COR-L47 (cell line): ENCODE measurements around the gene FUNDC2.
"Not testable (repeated sequence)": the region's sequence is repeated elsewhere in the genome, so short reads cannot be mapped to it uniquely, and the experiment has no call there.

Experiments
- DNase-seq: peaks from one replicate; lab custom pipeline; 2025; lab: John Stamatoyannopoulos, UW

Gene FUNDC2, protein sequence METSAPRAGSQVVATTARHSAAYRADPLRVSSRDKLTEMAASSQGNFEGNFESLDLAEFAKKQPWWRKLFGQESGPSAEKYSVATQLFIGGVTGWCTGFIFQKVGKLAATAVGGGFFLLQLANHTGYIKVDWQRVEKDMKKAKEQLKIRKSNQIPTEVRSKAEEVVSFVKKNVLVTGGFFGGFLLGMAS

DNA sequence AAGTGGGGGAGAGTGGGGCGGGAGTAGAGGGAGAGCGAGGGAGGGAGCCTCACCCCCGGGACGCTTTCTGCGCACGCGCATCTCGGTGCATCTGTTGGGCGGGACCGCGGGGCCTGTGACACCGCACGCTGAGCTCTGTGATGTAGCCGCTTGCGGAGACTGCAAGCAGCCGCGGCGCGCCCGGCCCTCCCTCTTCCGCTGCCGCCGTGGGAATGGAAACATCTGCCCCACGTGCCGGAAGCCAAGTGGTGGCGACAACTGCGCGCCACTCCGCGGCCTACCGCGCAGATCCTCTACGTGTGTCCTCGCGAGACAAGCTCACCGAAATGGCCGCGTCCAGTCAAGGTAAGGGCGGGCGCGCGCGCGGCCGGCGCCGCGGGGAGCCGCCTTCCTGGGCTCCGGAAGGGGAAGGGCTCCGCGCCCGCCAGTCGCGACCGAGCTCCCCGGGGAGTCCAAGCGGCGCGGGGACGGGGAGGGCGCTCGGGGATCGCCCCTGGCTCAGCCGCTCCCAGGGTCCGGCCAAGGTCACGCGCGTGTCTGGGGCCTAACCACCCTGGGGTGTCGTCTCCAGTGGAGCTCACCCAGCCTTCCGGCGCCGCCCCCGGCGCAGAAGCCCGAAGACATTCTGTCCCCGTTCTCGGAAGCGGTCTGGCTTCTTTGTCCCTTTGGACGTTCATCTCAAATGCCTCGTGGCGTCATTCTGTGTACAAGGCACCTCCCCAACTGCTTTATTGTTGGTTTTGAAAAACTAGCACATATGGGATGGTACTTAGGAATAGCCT is at the start of gene FUNDC2:
FUNDC2 (plus strand) TSS at position 118 of the 782 bp plus-strand sequence; CDS start at position 213, 95 bp downstream.
- DNase-seq, result peak; percentile 90

DNA sequence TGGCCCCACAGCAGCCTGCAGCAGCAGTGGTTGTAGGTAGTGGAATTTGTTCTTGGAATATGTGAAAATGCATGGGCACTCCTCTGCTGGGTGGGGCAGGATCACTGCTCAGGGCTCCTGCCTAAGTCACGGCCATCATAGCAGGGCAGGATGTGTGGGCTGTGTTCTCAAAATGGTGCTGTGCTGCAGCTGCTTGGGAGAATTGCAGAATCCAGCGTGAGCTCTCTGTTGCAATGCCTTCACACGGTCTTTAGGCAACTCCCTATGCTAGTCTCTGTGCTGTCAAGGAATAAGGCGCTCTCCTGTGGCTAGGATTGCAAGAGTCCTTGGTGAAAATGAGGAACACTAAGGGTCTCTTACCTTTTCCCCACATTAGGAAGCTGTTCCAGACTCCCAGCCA is 47.0 kb upstream of the FUNDC2 start:
- DNase-seq, result no peak

DNA sequence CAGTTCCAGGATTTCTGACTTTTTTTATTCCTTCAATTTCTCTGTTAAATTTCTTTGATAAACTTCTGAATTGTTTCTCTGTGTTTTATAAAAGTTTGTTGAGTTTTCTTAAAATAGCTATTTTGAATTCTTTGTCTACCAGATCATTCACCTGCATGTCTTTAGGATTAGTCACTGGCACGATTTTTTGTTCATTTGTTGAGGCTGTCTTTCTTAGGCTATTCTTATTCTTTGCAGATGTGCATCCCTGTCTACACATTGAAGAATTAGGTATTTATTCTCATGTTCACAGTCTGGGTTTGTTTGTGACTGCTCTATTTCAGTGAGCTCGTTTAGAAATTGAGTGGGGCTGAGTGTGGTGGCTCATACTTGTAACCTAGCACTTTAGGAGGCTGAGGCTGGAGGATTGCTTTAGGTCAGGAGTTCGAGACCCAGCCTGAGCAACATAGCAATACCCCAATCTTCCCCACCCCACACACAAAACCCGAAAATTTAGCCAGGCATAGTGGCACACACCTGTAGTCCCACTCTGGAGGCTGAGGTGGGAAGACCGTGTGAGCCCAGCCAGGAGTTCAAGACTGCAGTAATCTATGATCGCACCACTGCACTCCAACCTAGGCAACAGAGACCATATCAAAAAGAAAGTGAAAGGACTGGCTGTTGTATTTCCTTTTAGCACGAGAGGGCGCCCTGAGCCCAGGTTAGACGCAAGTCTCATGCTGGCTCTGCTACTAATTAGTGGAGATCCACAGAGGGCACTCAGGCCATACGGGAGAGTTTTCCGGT is 46.1 kb upstream of the FUNDC2 start:
- DNase-seq, result peak; percentile 57

DNA sequence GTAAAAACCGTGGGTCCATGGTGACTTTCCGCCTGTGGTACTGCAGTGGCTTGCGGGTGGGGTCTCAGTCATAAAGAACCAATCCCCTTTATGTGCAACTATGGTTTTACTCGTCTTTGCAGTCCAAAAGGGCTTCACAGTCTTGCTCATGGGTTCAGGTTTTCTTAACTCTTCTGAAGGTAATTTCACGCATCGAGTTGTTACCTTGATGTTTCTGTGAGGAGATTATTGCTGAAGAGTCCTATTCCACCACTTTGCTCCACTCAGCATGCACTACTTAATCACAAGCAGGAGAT is 45.6 kb upstream of the FUNDC2 start:
- no peak for DNase-seq

DNA sequence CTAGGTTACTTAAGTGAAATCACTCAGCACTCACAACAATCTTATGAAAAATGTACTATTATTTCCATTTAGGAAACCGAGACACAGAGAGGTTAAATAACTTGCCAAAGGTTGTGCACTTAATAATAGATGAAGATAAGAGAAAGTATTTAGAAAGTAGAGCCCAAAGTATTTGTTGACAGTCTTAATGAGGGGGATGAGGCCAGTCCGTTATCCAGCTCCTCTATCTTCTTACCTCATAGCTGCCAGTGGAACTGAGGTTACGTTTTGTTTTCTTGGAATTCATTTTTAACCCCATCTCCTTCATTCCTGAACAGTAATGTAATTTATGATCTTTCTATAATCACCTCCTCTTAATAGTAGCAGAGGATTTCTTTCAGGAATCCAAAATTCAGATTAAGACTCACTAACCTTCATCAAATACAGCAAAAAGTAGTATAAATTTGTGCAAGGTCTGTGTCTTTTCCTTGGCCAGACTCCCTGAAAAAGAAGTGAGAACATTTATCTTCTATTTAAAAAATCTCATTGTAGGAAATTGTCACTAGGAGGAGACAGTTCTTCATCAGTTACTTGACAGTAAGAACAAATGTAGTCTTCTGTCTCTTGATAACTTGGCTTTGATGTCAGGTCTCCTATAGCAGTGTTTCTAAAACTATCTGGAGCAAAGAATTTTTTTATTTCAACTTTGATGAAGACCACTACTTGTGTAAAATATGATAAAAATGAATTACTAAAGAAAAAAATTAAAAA is 39.6 kb upstream of the FUNDC2 start:
- no peak for DNase-seq

DNA sequence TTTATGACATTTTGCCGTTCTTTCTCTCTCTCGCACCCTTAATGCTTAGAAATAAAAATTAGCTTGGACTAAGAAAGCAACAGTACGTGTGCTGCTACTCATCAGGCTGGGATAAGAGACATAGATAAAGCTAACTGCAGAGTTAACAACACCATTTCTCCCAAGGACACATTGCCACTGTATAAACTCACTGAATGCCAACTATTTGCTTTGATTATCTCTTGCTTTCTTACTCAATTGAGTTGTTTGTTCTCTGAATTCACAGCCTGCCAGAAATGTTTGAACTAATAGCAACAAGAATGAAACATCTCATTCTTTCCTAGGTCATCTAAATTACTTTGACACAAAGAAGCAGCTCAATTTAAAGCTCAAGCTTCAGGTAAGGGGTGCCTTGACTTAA is 38.7 kb upstream of the FUNDC2 start:
- DNase-seq, result no peak

DNA sequence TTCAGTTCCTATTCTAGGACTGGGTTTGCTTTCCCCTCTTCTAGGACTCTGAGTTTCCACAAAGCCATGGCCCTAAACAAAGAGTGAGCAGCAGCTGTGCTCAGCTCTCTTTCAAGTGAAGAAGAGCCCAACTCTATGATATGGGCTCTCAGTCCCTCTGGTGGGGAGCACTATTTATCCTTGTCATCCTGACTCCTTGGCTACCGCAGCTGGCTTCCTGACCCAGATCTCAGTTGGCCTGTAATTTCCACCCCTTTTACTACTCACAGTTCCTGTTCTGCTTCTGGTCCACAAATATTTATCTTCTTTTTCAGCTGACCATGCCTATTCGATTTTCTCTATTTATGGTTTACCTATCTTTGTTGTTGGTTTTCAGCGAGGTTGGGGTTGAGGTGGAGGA is 37.9 kb upstream of the FUNDC2 start:
- DNase-seq, result no peak

DNA sequence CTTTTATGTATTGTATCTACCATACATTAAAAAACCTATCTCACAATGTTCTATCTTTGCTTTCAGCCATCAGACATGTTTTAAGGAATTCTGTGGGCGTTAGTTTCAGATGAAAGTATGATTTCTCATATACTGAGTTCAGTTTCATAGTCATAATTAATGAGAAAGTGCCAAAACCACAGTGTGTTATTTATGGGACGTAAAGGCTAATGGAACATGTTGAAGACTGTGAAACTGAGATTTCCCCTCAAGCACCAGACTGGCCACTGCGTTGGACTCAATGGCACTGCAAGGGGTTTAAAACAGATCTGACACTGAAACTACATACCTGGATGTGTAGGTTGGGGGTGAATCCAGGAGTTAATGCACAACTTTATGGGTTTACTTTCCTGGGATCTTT is 36.1 kb upstream of the FUNDC2 start:
- DNase-seq, result no peak

DNA sequence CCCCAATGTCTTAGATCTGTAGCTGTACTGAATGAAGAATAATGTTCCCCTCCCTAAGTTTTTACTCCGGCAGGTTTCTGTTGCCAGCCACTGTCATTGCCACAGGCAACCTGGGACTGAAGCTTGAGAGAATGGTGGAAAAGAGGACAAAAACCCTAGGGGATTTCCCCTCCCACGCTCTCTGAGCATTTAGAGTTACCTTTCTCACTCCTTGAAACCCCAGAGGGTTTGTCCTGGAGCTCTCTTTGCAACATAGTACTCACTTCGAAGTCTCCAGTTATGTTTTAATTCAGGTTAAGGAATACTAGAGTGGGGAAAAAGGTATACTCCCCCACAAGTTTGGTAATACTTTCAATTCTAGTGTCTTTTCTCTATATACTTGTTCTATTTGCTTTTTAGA is 35.6 kb upstream of the FUNDC2 start:
- no peak for DNase-seq

DNA sequence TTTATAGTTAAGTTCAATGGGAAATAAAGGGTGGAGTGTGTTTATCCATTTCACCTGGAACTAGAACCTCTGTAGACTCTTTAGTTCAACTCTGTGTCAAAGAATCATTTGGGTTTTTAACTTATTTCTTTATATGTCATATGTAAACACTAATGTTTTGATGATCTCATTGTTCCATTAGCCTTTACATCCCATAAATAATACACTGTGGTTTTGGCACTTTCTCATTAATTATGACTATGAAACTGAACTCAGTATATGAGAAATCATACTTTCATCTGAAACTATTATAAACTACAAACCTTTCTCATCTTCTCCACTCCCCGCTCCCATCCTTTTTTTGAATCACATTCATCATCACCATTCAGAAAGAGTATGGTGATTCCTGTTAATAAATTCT is 35.2 kb upstream of the FUNDC2 start:
- DNase-seq, result no peak

DNA sequence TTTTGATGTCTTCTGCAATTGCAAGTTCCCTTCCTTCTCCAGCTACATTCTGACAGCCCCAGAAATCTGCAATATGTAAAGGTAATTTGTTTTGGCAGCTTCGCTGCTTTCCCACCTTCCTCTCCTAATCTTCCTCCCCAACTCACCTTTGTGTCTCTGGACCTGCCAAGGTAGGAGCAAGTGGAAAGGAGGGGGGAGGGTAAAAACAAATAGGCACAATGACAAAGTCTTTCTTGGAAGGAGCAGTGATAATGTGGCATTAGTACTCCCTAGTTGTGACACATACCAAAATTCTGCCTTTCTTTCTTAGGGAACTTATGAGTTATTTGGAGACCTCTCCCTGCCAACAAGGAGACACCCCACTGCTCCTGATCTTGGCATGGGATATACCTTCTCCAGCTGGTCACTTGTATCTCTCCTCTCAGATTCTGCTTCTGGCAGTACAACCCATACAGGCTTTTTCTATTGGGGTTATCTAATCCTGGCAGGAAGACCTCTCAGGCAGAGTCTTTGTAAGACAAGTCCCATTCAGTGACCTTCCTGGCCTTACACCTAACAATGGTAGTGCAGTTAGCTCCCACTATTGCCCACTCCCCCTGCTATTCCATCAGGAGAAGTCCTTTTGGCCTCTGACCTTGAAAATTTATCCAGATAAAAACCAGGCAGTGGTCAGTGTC is 28.3 kb upstream of the FUNDC2 start:
- DNase-seq, result no peak

DNA sequence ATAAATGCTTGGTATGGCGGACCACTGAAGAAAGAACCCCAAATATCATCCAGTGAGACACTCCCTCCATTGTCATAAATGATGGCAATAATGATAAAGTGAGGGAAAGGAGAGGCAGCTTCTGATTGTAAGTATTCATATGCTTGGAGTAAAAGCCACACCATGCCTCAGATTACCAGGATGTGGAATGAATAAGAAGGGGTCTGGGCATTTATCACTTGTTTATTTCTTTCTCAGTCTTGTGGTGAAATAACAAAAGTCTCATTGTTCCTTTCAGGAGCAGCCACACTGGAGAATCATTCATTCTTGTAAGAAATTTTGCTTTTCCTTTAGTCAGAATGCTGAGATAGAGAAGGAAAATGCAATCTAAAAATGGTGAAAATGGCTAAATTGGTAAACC is 25.8 kb upstream of the FUNDC2 start:
- no peak for DNase-seq

DNA sequence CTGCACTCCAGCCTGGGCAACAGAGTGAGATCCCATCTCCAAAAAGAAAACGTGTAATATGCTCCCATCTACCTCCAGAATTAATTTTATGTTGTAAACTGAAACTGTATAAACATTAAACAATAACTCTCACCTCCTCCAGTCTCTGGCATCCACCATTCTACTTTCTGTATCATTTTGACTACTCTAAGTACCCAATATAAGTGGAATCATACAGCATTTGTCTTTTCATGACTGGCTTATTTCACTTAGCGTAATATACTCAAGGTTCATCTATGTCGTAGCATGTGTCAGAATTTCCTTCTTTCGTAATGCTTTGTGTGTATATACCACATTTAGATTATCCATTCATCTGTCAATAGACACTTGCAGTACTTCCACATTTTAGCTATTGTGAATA is 24.8 kb upstream of the FUNDC2 start:
- DNase-seq, result no peak

DNA sequence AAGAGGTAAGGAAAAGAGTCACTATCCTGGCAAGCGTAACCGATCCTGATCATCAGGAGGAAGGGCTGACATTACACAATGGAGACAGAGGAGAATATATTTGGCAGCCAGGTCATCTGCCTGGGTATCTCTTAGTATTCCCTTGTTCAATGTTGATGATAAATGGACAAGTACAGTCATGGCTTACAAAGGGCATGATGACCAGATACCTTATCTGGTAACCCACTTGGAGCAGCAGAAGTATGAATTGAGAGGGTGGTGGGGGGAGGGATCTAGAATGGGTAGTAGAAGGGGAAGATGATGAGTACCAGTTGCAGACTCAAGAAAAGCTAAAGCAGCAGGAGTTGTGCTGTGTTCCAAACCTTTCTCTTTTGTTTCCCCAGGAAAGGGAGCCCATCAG is 21.5 kb upstream of the FUNDC2 start:
- DNase-seq, result no peak

DNA sequence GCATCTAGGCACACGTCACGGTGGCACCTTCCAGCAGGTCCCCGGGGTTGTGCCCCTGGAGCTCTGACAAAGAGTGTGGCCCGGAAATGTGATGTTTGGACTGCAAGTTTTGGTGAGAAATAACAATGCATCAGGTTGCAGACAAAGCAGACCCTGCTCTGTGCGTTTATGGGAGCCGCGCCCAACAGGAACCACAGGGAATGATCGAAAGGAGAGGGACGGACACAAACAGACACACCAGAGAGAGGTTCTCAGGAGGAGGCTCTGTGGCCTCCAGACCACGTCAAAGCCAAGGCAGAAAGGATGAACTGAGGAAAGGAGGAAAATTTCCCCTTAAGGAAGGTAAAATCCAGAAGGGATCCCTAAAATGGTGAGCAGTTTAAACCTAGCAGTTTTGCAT is 20.3 kb upstream of the FUNDC2 start:
- DNase-seq, result not testable (repeated sequence)

DNA sequence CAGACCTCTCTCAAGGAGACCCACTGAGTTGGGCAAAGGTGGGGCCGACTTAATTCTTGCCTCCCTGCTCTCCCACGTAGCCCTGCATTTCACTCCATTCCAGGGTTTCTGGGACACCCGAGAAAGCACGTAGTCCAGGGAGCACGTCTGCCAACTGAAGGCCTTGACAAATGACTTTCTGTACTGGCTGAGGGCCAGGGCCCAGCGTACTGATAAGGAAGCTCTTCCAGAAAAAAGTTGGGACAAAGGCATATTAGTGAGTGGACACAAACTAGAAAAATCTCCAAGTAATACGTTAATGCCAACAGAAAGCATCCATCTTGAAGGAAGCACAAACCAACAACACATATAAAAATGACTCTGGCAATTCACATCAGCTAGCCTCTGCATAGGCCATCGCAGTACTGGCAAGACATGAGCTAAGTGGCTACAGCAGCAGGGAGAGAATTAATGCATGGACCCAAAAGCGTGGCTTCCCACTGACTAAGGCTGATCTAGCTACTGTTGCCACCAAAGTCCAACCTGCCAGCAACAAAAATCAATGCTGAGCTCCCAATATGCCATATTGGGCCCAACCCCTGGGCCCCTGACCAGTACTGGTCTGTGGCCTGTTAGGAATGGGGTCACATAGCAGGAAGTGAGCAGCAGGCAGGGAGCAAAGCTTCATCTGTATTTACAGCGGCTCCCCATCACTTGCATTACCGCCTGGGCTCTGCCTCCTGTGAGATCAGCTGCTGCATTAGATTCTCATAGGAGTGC is 19.6 kb upstream of the FUNDC2 start:
- DNase-seq, result not testable (repeated sequence)

DNA sequence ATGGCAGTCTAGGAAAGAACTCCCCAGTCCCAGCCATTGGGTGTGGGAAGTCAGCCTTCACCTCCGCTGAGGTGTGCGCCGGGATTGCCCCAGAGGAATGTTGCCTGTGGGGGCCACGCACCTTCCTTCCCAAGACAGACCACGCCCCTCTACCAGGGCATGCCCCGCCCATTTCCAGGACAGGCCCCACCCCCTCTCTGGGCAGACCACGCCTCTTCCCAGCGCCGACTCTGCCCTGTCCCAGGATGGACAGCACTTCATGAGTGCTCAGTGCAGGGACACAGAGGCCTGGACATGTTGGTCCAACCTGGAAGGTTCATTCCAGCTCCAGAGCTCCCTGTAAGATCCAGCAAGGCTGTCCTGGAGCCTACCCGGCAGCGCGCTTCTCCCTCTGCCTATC is 18.1 kb upstream of the FUNDC2 start:
- DNase-seq, result not testable (repeated sequence)

DNA sequence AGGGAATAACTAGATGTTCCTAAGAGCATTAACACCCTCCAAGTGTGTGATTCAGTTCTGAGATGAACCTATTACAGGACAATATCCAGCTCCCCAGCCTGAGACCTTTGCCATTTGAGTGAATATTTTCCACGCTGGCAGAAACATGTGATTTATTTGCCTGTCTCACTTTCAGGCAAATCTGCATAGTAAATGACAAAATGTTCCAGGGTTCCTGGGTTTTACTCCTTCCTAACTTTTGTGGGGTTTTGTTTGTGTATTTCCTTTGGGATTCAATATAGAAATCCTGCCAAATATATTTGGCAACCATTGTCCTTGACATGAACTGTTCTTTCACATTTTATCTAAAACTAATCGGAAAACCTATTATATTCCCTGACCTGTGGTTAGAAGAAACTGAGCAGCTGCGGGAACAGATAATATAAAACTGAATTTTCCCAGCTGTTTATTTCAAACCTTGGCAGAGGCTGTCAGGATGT is 16.6 kb upstream of the FUNDC2 start:
- DNase-seq, result no peak

DNA sequence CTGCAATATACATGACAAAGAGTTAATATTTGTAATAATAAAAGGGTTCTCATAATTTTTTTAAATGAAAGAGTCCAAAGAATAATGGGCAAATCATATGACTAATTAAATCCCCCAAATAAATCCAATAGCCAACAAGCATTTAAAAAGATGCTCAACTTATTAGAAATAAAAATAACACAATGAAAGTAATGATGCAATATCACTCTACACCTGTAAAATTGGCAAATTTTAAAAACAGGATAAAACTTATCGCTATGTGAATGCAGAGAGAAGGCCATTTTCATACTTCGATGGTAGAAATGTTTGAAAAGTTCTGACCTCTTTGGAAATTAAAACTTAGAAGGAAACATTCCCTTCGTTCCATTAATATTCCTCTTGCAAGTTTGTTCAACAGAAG is 6.1 kb upstream of the FUNDC2 start:
- no peak for DNase-seq

DNA sequence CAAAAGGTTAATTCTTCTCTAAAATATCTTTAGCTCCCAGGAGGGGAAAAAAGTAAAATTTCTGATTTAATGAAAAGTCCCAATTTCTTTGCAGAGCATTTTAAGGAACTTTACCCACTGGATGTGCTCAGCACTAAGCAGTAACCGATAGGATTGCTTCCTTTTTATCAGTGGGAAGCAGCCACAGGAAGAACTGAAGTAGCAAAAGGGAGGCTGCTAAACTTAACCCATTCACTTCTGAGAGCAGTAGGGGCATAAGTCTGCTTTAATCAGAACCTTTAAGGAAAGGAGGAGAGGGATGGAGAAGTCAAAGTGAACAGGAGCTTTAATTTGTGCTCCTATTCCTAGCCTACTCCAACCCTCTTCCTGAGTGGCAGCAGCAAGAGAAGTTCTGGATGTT is 4.1 kb upstream of the FUNDC2 start, which contains the start of gene F8:
F8 (minus strand) TSS at position 139 of the 400 bp plus-strand sequence. CDS start 171 bp downstream, outside the sequence.
- DNase-seq, result no peak
